ENCODE data around the gene STXBP6. TPM values are rescaled to one million over a fixed set of nuclear protein-coding genes. Genes with fewer than 3 reads are reported as not detected.

The STXBP6 gene
- total and polyA plus RNA-seq, 10 of the 15 experiments (the other 5 are each of a cell fraction or from before 2014, with no cell fraction given), result 1.2 to 47.3 (median 1.9) TPM

- TF ChIP-seq, protein P1, sequence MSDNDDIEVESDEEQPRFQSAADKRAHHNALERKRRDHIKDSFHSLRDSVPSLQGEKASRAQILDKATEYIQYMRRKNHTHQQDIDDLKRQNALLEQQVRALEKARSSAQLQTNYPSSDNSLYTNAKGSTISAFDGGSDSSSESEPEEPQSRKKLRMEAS (IDR thresholded peaks at IDR 0.05; ENCODE audit: low read depth, low read length), result no peak
- TF ChIP-seq USF1 (IDR thresholded peaks at IDR 0.05; ENCODE audit: borderline replicate concordance, extremely low read length, insufficient read depth, low read depth, low read length) (no peak), MEF2B (IDR thresholded peaks at IDR 0.05; ENCODE audit: partially characterized antibody, poor library complexity, severe bottlenecking) (no peak), KDM1A (IDR thresholded peaks at IDR 0.05; ENCODE audit: borderline replicate concordance) (no peak)
Measured at GRCh38 chr14:25039933-25040332, 10.0 kb downstream of the STXBP6 start (continued).

DNA sequence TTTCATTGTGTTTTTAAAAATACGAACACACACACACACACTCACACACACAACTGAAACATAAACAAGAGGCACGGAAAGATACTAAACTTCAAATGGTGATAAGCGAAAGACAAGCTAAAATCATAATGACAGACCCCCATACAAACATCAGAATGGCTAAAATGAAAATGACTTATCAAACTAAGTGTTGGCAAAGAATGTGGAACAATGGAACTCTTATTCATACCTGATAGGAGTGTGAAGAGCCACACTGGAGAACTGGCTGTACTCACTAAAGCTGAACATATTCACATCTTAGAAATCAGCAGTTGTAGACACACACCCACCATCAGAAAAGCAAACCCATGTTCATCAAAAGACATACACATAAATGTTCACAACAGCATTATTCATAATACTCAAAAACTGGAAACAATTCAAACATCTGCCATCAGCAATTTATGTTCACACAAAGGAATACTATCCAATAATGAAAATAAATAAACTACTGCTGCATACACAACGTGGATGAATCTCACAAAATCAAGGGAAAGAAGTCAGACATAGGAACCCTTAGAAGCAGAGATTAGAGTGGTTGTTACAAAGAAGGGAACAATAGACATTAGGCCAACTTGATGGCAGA lies 11.8 kb downstream of the STXBP6 start:
- DNase-seq (ENCODE audit: low read depth, low spot score) (no peak), FAIRE-seq (no peak), ATAC-seq (no peak)
- RAD21 ChIA-PET (ENCODE audit: unreplicated experiment), result interaction anchor here (1.0 to 1.2 kb wide), 2 partner anchors 18 to 45 kb away, joined by 3 to 5 read pairs; no protein-coding TSS in a partner anchor
- no peak overlapping the region for H3K4me2 ChIP-seq (ENCODE audit: control insufficient read depth, insufficient read depth)
- H3K4me1 ChIP-seq (ENCODE audit: control insufficient read depth, insufficient read depth, low read length), result no peaks in the 10 kb centered on the region
- SMC1A ChIA-PET (ENCODE audit: uncharacterized antibody, unreplicated experiment), result interaction anchor here (0.6 to 1.7 kb wide), 4 partner anchors 9 to 220 kb away, joined by 3 to 5 read pairs (median 4); no protein-coding TSS in a partner anchor
- WGBS (ENCODE audit: insufficient coverage, insufficient replicate concordance, low lambda C conversion rate, missing lambda C conversion rate), result 36% methylated on average over 4 of the region's 4 CpGs
- no TSS peak for BruUV-seq (replicated peaks)
- no peaks in the 10 kb centered on the region for H3K36me3 ChIP-seq (ENCODE audit: control insufficient read depth in 2 of 2, insufficient read depth in 2 of 2, low read length in 1 of 2)
- CTCF ChIA-PET, result interaction anchor here (1.0 to 5.2 kb wide), 3 partner anchors 19 to 233 kb away, joined by 3 to 52 read pairs (median 5); no protein-coding TSS in a partner anchor
- H3K9me3 ChIP-seq (replicated peaks; ENCODE audit: control insufficient read depth, insufficient read depth, low read length), result no peaks in the 10 kb centered on the region
- no peak overlapping the region for H2AFZ ChIP-seq (ENCODE audit: control insufficient read depth, low read depth, low read length)
- no peaks in the 10 kb centered on the region for H4K20me1 ChIP-seq (ENCODE audit: control insufficient read depth, insufficient read depth)
- no peak overlapping the region for H3K27ac ChIP-seq (ENCODE audit: control insufficient read depth, insufficient read depth)
- POLR2A ChIA-PET, result no interaction called here
- no peaks in the 10 kb centered on the region for H3K27me3 ChIP-seq (replicated peaks in 1 of 2; ENCODE audit: control insufficient read depth in 2 of 2, insufficient read depth in 2 of 2, low read length in 1 of 2)
- H3K9ac ChIP-seq (ENCODE audit: control insufficient read depth, insufficient read depth, low read length), result no peak overlapping the region
- H3K79me2 ChIP-seq (ENCODE audit: control insufficient read depth, insufficient read depth, low read length), result no peaks in the 10 kb centered on the region
- intact Hi-C loops (cut with micrococcal nuclease; ENCODE audit: unreplicated experiment) (loop anchor here (10.0 kb wide), 1 partner anchor 303 kb away; no protein-coding TSS in a partner anchor), in situ Hi-C loops (cut with MboI) (no loop called here)
- no peak for TF ChIP-seq CBFB (IDR thresholded peaks at IDR 0.05; ENCODE audit: low read depth)
- TF ChIP-seq WRNIP1 (IDR thresholded peaks at IDR 0.05; ENCODE audit: borderline replicate concordance, low read depth, low read length), result no peak
- TF ChIP-seq USF2 (IDR thresholded peaks at IDR 0.05; ENCODE audit: borderline replicate concordance, low read depth, low read length), result no peak
- H3K4me3 ChIP-seq, result no peak overlapping the region
